SHP77 (cell line): ENCODE data around the gene BEAN1.
A peak's percentile ranks its signal among the peaks of the same experiment; 100 is the strongest.
"Not testable (repeated sequence)": the region's sequence is repeated elsewhere in the genome, so short reads cannot be mapped to it uniquely, and the experiment has no call there.

Source experiments
- DNase-seq, 2 experiments: peaks; one replicate each; lab custom pipeline; 2025; lab: John Stamatoyannopoulos, UW

BEAN1 gene

DNA sequence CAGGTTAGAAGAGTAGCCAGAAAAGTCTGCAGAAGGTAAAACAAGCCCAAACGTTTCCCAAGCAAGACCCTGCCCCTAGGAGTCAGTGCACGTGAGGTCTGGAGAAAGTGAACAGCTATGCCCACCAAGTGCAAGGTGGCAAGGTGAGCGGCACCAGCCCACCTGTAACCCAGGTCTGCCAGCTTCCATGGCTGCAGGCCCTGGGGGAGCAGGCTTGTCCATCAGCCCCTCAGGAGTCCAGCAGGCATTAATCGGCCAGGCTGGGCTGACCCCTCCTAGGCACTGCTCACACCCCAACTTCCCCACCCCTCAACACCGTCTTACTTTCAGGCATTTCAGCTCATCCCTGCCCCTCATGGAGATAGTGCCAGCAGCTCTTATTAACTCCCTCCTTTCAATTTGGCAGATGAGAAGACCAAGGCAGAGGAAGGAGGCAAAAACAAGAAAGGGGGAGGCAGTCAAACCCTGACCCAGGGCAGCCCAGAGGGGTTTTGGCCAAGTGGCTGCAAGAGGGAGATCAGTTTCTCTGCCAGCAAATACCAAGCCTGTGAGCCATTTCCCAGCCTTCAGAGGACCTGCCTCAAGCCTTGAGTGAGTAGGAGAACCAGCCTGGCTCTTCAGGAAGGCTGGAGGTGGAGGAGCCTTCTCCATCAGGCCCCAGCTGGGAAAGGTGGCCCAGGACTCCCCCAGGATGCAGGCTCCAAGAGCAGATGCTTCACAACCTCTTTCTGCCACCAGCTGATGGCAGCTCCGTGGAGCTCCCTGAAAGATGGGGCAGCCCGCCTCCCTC, 14.7 kb downstream of the BEAN1 start:
- no peak for DNase-seq

DNA sequence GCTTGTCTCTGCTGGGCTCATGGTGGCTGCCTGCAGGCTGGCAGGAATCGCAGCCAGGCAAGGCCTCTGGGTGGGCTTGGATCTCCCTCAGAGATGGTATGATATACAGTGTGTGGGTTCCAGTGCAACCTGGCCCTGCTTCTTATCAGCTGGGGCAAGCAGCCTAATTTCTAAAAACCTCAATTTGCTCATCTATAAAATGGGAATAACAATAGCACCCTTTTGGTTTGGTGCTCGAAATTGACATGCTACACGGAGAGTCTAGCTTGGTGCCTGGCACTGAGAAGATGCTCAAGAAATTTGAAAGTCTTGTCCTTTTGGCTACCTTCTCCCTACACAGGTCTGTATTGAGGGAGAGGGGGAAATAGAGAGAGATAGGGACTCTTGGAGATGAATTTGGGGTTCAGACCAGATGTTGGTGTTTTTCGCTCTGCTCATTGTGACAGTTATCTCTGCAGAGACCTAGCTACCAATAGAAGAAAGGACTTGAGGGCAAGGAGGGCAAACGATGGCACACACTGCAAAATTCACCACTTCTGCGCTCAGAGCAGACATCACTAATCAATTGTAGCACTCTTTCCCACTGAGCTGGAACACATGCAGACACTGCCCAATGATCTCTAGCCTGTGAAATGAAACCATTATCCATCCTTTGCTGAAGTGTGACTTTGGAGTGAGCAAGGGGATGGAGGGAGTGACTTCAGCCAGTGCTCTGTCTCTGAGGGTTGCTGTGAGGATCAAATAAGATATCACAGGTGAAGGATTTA, 15.6 kb downstream of the BEAN1 start:
- DNase-seq, result no peak

DNA sequence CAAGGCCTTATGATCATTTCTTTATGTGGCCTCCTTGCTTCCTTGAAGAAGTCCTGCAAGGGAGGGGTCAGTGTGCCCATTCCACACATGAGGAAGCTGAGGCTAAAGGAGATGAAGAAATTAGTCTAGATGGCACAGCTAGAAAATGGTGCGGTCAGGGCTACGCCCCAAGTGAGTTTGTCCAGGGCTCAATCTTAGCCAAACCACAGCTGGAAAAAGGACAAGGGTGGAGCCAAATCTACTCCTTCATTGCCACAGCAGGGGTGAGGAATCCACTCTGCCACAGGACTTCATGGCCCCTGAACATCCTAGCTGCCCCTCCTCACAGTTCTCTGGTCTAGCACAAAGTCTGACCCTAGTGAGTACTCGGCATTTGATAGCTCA, 16.2 kb downstream of the BEAN1 start:
- no peak for DNase-seq

DNA sequence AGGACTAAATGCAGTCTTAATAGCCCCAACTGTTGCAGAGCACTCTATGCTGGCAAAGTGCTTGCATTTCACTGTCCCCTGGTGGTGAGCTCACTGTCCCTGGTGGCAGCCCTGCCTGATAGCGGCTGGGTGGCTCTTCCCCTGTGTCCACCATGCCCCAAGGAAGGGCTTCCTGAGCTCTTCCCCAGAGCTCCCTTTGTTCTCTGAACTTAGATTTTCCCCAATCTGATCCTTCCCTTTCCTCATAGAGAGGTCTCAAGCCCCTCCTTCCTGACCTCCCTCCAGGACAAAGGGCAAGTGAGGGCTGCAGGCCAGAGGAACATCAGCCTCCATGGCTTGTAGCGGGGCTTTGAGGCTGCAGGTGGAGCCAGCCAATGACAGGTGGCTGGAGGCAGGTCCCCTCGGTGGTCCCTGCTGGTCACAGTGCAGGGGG, 17.0 kb downstream of the BEAN1 start:
- no peak for DNase-seq

DNA sequence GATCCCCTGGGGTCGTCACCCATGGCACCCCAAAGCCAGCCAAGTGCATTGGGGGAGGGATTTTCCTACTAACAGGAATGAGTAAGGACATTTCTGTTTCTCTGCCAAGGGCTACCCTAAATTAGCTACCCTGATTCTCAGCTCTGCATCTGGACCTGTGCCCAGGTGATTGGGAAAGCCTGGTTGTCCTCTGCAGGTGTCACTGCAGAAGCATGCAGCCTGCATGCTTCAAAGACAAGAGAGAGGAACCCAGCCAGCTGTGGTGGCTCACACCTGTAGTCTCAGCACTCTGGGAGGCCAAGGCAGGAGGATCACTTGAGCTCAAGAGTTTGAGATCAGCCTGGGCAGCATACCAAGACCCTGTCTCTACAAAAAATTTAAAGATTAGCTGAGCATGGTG, 19.6 kb downstream of the BEAN1 start:
- DNase-seq, result no peak

DNA sequence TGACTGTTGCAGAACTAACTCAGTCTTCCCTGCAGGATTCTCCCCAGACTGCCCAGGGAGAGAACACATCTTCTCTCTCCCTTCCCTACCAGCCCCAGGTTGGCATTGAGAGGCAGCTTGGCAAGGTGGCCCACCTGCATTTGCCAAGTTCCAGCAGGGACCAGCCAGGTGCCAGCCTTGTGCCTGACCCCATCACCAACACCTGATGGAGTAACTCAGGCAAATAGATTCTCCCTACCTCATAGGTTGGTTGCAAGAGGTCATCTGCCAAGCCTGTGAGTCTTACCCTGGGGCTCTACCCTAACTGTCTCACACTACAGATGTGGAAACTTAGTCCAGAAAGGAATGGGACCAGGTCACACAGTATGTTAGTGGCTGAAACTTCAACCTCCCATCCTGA, 20.4 kb downstream of the BEAN1 start:
- no peak for DNase-seq

DNA sequence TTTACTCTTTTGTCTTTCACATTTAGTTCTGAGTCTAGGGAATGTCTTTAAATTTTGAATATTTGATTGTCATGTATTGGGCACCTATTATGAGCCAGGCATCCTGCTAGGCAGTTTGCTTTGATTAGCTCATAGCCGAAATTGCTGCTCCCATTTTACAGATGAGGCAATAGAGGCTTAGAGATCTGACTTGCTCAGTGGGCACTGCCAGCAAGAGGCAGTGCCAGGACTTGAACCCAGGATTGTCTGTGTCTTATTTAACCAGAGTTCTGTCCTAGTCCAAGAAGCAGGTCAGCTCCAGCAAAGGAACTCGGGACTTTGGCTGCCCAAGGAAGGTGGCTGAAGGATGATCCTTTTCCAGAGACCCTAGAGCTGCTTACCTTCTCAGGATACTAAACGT, 24.5 kb downstream of the BEAN1 start:
- DNase-seq, result no peak

DNA sequence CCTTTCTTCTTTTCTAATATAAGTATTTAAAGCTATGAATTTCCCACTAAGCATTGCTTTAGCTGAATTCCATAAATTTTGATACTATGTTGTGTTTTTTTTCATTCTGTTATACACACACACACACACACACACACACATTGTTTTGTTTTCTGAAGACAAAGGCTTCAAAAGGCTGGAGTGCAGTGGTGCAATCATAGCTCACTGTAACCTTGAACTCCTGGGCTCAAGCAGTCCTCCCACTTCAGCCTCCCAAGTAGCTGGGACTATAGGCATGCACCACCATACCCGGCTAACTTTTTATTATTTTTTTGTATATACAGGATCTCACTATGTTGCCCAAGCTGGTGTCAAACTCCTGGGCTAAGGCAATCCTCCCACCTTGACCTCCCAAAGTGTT, 26.1 kb downstream of the BEAN1 start:
- DNase-seq, result not testable (repeated sequence)

DNA sequence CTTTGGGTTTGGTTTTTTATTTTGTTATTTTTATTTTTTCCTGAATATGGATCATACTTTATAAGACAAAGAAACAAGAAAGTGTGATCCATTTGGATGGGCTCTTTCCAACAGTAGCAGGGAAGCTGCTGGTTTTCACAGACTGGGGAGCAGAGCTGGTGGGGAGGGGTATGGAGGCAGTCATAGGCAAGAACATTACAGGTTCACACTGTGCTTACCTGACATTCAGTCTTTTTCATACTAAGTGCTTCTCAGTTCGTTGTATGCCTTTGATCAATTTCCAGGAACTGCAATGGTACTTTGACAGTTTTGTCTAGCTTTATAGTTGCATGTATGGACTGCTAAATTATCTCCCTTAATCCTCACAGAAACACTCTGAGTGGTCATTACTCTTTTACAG, 27.7 kb downstream of the BEAN1 start:
- no peak for DNase-seq

DNA sequence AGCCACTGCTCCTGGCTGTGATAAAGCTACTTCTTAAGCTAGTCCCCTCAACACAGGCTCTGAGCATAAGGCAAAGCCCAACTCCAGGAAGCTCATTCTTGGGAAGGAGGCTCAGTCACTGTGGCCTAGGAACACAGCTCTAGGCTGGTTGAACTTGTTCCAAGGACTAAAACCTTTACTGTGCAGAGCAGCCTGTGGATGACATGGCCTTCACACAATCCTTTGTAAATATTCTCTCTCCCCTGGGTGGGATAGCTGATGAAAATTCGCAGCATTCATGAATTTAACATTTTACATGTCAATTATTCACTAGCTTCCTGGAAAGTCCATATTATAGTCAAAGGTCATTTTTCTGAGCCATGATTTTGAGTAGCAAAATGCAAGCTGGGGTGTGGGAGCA, 28.9 kb downstream of the BEAN1 start:
- DNase-seq, result no peak

DNA sequence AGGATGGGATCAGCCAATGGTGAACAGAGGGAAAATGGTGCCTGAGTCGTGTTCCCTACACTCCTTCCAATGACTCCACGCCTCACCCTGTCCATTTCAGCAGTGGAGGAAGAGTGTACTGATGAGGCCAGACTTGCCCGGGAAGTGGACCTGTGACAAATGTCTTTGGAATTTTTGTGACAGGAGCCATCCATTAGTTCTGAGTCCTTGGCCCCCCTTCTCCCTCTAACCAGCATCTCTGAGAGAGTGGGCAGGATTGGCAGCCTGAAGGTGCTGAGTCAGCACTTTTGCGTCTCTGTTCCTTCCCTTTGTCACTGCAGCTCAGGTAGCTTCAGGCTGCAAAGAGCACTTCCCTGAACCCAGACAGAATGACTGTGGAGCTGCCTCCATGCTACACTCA, 30.8 kb downstream of the BEAN1 start:
- no peak for DNase-seq

DNA sequence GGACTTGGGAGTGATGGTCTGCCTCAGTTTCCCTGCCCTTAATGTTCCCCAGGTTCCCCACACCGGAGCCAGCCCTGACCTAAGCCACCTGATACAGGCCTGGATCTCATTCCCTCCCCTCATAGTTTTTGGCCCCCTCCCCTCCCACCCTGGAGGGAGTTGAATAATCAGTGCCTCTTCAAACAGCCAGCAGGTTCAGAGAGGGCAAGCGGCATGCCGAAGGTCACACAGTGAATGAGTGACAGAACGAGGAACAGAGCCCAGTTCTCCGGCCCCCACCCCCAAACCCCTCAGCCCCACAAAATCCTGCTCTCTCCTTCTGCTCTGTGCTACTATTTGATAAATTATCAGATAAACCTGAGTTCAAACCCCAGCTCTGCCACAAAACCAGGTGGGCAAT, 31.2 kb downstream of the BEAN1 start:
- no peak for DNase-seq

DNA sequence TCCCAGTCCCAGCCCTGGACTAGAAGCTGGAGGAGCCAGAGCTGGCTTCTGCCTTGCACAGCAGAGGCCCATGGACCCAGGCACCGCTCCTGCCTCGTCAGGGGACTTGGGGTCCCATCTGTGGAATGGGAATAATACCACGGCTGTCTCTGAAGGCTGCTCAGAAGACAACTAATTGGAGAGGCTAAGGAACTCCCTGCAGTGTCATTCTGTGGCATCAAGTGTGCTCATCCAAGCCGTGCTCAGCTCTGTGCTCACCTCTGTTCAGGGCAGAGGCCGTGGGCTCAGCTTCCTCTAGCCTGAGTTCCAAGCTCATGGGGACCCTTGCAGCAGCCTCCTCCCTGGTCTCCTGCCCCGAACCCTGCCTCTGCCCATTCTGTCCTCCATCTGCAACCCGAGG, 31.8 kb downstream of the BEAN1 start:
- no peak for DNase-seq

DNA sequence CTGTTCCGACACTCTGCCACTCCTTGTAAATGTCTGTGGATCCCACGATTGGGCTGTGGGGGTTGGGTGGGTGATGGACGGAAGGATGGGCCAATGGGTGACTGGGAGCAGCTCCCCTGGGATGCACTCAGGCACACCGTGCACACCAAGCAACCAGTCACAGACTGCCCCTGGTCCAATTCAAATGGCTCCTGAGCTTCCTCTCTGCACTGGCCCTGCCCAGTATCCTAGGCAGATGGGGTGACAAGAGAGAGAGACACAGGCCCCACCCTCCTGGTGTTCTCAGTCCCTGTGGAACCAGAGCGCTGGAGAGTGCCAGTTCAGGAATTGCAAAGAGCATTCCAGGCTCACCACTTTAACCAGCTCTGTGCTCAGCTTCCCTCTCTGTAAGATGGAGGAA, 32.8 kb downstream of the BEAN1 start:
- DNase-seq, result peak; percentile 45 to 67

DNA sequence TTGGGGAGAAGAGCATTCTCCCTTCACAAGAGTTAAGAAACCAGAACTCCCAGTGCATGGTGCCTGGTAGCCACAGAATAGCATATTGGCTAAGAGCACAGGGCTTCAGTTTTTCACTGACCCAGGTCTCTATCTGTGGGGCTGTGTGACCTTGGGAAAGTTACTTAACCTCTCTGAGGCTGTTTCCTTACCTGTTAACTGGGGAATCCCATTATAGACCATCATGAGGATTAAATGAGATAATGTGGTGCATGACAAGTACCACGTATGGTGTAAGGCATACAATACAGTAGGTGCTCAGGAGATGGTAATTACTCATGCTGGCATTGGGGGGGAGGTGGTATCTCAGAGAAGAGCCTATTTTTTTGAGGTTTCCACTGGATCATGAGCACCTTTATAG, 33.6 kb downstream of the BEAN1 start:
- DNase-seq, result no peak

DNA sequence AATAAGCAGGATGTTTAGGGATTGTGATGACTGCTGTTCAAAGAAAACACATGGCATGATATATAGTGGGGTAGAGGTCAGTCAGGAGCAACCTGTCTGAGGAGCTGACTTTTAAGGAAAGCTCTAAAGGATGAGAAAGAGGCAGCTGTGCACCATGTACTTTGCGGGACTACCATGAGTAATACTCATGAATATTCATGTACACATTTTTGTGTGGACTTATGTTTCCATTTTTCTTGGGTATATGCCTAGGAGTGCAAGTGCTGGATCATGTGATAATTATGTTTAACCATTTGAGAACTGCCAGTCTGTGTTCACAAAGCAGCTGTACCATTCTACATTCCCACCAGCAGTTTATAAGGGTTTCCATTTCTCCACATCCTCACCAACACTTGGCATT, 35.8 kb downstream of the BEAN1 start:
- DNase-seq, result no peak

DNA sequence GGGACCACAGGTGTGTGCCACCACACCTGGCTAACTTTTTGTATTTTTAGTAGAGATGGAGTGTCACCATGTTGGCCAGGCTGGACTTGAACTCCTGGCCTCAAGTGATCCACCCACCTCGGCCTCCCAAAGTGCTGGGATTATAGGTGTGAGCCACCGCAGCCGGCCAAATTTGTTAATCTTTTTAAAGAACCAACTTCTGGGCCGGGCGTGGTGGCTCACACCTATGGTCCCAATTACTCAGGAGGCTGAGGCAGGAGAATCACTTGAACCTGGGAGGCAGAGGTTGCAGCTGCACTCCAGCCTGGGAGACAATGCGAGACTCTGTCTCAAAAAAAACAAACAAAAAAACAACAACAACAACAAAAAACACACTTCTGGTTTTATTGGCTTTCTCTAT, 38.9 kb downstream of the BEAN1 start:
- DNase-seq, result not testable (repeated sequence)

DNA sequence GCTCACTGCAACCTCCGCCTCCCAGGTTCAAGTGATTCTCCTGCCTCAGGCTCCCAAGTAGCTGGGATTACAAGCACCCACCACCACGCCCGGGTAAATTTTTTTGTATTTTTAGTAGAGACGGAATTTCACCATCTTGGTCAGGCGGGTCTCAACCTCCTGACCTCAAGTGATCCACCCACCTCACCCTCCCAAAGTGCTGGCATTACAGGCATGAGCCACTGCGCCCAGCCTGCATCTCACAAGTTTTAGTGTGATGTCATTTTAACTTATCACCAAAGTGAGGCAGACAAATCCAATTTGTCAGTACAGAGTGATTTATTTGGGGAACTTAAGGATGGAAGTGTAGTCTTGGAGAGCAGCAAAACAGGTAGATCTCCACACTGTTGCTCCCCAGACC, 39.5 kb downstream of the BEAN1 start:
- DNase-seq, result not testable (repeated sequence)

DNA sequence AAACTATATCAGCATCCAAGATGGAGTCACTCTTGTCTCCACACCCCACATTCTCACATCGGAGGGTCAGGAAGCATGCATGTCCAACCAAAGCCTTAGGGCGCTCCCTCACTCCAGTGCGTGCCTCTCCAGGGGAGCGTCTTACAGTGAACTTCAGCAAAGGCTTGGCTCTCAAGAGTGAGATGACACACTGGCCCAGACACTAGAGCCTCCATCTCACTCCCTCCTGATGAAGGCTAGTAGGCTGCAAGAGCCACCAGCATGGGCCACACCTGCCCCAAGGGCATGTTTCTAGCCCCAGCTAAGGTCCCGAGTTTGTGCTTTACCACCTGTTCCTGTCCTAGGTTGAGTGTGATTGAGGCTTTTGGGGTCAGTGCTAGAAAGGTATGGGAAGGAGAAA, 40.5 kb downstream of the BEAN1 start:
- no peak for DNase-seq

DNA sequence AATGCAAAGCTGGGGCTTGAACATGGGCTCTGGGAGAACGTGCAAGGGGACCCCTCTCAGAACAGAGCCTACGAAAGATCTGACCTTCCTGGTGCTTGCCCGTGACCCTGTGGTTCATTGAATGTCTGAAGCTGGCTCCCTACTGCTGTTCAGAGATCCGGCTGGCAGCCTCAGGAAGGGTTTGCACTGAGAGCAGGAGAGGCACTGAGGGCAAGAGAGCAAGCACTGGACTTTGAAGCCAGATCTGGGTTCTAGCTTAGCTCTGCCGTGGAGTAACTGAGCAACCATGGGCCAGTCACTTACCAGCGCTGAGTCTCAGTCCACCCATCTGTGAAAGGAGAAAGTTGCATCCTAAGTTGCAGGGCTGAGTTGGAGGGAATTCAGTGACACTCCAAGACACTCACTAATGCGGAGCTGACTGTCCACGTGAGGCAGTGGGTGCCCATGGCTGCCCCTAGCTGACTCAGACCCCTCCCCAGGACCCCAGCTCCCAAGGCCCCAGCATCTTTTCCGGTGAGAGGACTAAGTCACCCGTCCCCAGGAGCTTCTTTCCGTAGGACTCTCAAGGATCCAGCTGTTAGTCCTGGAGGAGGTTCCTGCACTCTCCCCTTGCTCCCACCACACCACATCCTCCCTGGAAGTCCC, 41.3 kb downstream of the BEAN1 start:
- no peak for DNase-seq

DNA sequence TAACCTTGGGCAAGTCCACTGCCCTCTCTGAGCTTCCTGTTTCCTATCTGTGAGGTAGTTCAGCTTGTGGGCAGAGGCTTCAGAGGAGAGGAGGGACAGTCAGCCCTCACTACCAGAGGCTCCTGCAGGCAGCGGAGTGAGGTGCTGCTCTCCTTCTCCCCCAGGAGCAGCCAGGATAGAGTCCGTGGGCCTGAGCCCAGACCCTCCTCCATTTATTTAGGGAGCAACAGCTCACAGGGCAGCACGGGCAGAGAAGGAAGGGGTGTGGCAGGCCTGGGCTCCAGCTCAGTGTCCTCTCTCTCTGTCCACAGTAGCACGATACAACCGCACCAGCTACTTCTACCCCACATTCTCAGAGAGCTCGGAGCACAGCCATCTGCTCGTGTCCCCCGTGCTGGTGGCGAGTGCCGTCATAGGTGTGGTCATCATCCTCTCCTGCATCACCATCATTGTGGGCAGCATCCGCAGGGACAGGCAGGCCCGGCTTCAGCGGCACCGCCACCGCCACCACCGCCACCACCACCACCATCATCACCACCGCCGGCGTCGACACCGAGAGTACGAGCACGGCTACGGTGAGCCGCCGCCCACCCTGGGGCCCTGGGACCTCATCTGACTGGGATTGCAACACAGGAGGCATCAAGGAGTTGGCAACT, 42.3 kb downstream of the BEAN1 start:
- no peak for DNase-seq

DNA sequence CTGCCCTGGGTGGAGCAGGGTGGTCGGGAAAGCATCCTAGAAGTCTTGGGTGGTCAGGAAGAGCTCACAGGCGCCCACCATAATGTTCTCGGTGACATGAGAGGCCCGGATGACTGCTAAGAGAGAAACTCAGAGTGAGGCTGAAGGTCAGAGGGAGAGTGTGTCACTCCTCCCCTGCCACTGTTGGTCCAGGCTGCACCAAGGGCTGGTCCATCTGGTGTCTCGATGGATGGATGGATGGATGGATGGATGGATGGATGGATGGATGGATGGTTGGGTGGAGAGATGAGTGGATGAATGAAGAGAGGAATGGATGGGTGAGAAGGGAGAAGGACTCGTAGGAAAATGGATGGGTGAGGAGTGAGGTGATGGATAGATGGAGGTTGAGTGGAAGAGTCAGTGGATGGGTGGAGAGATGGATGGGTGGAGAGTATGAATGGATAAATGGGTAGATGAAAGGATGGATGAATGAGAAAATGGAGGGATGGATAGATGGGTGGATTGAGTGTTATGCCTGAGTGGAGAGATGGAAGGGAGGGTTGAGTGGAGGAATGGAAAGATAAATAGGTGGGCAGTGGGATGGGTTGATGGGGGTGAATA, 43.0 kb downstream of the BEAN1 start:
- no peak for DNase-seq
